Measurements from ENCODE around the gene ATP1A4.

ATP1A4 gene

GRCh38 chr1:160159846-160160245, 8.4 kb downstream of the ATP1A4 start:
- no peaks in the 10 kb centered on the region for H3K4me1 ChIP-seq (ENCODE audit: control insufficient read depth in 1 of 2, insufficient read depth in 2 of 2, low read length in 2 of 2)
- H3K9ac ChIP-seq (ENCODE audit: low read depth in 1 of 2, low read length in 2 of 2), result no peak overlapping the region
- H3K27ac ChIP-seq (ENCODE audit: low read depth, low read length), result no peak overlapping the region
- H3K9me3 ChIP-seq (ENCODE audit: control insufficient read depth in 1 of 2, low read length in 2 of 2), result no peaks in the 10 kb centered on the region
- H3K4me3 ChIP-seq (ENCODE audit: low read depth in 1 of 2, low read length in 2 of 2), result no peak overlapping the region
- H3K27me3 ChIP-seq (ENCODE audit: control insufficient read depth in 1 of 2, insufficient read depth in 2 of 2, low read length in 2 of 2), result no peaks in the 10 kb centered on the region
- H3K36me3 ChIP-seq (ENCODE audit: control insufficient read depth in 1 of 2, insufficient read depth in 2 of 2, low read length in 2 of 2), result no peaks in the 10 kb centered on the region

GRCh38 chr1:160161965-160162705, 10.7 kb downstream of the ATP1A4 start:
- Histone ChIP-seq H3K4me3 (ENCODE audit: low read depth in 1 of 2, low read length in 2 of 2) (no peak overlapping the region), H3K27me3 (ENCODE audit: control insufficient read depth in 1 of 2, insufficient read depth in 2 of 2, low read length in 2 of 2) (peaks cover 0 to 5% of the 10 kb centered on the region in 2 donors), H3K4me1 (ENCODE audit: control insufficient read depth in 1 of 2, insufficient read depth in 2 of 2, low read length in 2 of 2) (no peaks in the 10 kb centered on the region), H3K27ac (ENCODE audit: low read depth, low read length) (no peak overlapping the region), H3K9ac (ENCODE audit: low read depth in 1 of 2, low read length in 2 of 2) (no peak overlapping the region), H3K9me3 (ENCODE audit: control insufficient read depth in 1 of 2, low read length in 2 of 2) (no peaks in the 10 kb centered on the region), H3K36me3 (ENCODE audit: control insufficient read depth in 1 of 2, insufficient read depth in 2 of 2, low read length in 2 of 2) (no peaks in the 10 kb centered on the region)

- no peak overlapping the region for H3K27ac ChIP-seq (ENCODE audit: low read depth, low read length)
- no peaks in the 10 kb centered on the region for H3K4me1 ChIP-seq (ENCODE audit: control insufficient read depth in 1 of 2, insufficient read depth in 2 of 2, low read length in 2 of 2)
- no peaks in the 10 kb centered on the region for H3K9me3 ChIP-seq (ENCODE audit: control insufficient read depth in 1 of 2, low read length in 2 of 2)
- peaks cover 0 to 5% of the 10 kb centered on the region in 2 donors for H3K27me3 ChIP-seq (ENCODE audit: control insufficient read depth in 1 of 2, insufficient read depth in 2 of 2, low read length in 2 of 2)
- H3K9ac ChIP-seq (ENCODE audit: low read depth in 1 of 2, low read length in 2 of 2), result no peak overlapping the region
- no peak overlapping the region for H3K4me3 ChIP-seq (ENCODE audit: low read depth in 1 of 2, low read length in 2 of 2)
- H3K36me3 ChIP-seq (ENCODE audit: control insufficient read depth in 1 of 2, insufficient read depth in 2 of 2, low read length in 2 of 2), result no peaks in the 10 kb centered on the region
Observed at GRCh38 chr1:160162931-160163330, 11.5 kb downstream of the ATP1A4 start.

GRCh38 chr1:160163615-160164014, 12.2 kb downstream of the ATP1A4 start:
- no peak overlapping the region for H3K9ac ChIP-seq (ENCODE audit: low read depth in 1 of 2, low read length in 2 of 2)
- no peak overlapping the region for H3K4me3 ChIP-seq (ENCODE audit: low read depth in 1 of 2, low read length in 2 of 2)
- no peaks in the 10 kb centered on the region for H3K4me1 ChIP-seq (ENCODE audit: control insufficient read depth in 1 of 2, insufficient read depth in 2 of 2, low read length in 2 of 2)
- H3K9me3 ChIP-seq (ENCODE audit: control insufficient read depth in 1 of 2, low read length in 2 of 2), result no peaks in the 10 kb centered on the region
- no peaks in the 10 kb centered on the region for H3K36me3 ChIP-seq (ENCODE audit: control insufficient read depth in 1 of 2, insufficient read depth in 2 of 2, low read length in 2 of 2)
- H3K27me3 ChIP-seq (ENCODE audit: control insufficient read depth in 1 of 2, insufficient read depth in 2 of 2, low read length in 2 of 2), result peaks cover 0 to 5% of the 10 kb centered on the region in 2 donors
- no peak overlapping the region for H3K27ac ChIP-seq (ENCODE audit: low read depth, low read length)

GRCh38 chr1:160164121-160164520, 12.7 kb downstream of the ATP1A4 start:
- Histone ChIP-seq H3K9ac (ENCODE audit: low read depth in 1 of 2, low read length in 2 of 2) (no peak overlapping the region), H3K27me3 (ENCODE audit: control insufficient read depth in 1 of 2, insufficient read depth in 2 of 2, low read length in 2 of 2) (peaks cover 0 to 5% of the 10 kb centered on the region in 2 donors), H3K4me3 (ENCODE audit: low read depth in 1 of 2, low read length in 2 of 2) (no peak overlapping the region), H3K4me1 (ENCODE audit: control insufficient read depth in 1 of 2, insufficient read depth in 2 of 2, low read length in 2 of 2) (no peaks in the 10 kb centered on the region), H3K36me3 (ENCODE audit: control insufficient read depth in 1 of 2, insufficient read depth in 2 of 2, low read length in 2 of 2) (no peaks in the 10 kb centered on the region), H3K27ac (ENCODE audit: low read depth, low read length) (no peak overlapping the region), H3K9me3 (ENCODE audit: control insufficient read depth in 1 of 2, low read length in 2 of 2) (no peaks in the 10 kb centered on the region)

- H3K27me3 ChIP-seq (ENCODE audit: control insufficient read depth in 1 of 2, insufficient read depth in 2 of 2, low read length in 2 of 2), result peaks cover 0 to 5% of the 10 kb centered on the region in 2 donors
- no peak overlapping the region for H3K4me3 ChIP-seq (ENCODE audit: low read depth in 1 of 2, low read length in 2 of 2)
- no peak overlapping the region for H3K9ac ChIP-seq (ENCODE audit: low read depth in 1 of 2, low read length in 2 of 2)
- H3K4me1 ChIP-seq (ENCODE audit: control insufficient read depth in 1 of 2, insufficient read depth in 2 of 2, low read length in 2 of 2), result no peaks in the 10 kb centered on the region
- no peaks in the 10 kb centered on the region for H3K9me3 ChIP-seq (ENCODE audit: control insufficient read depth in 1 of 2, low read length in 2 of 2)
- H3K27ac ChIP-seq (ENCODE audit: low read depth, low read length), result no peak overlapping the region
- H3K36me3 ChIP-seq (ENCODE audit: control insufficient read depth in 1 of 2, insufficient read depth in 2 of 2, low read length in 2 of 2), result no peaks in the 10 kb centered on the region
Observed at GRCh38 chr1:160166166-160166868, 14.9 kb downstream of the ATP1A4 start.

- Histone ChIP-seq H3K9ac (ENCODE audit: low read depth in 1 of 2, low read length in 2 of 2) (no peak overlapping the region), H3K9me3 (ENCODE audit: control insufficient read depth in 1 of 2, low read length in 2 of 2) (no peaks in the 10 kb centered on the region), H3K27me3 (ENCODE audit: control insufficient read depth in 1 of 2, insufficient read depth in 2 of 2, low read length in 2 of 2) (peaks cover 0 to 5% of the 10 kb centered on the region in 2 donors), H3K27ac (ENCODE audit: low read depth, low read length) (no peak overlapping the region), H3K36me3 (ENCODE audit: control insufficient read depth in 1 of 2, insufficient read depth in 2 of 2, low read length in 2 of 2) (no peaks in the 10 kb centered on the region), H3K4me1 (ENCODE audit: control insufficient read depth in 1 of 2, insufficient read depth in 2 of 2, low read length in 2 of 2) (no peaks in the 10 kb centered on the region), H3K4me3 (ENCODE audit: low read depth in 1 of 2, low read length in 2 of 2) (no peak overlapping the region)
Observed at GRCh38 chr1:160167056-160167455, 15.7 kb downstream of the ATP1A4 start.

GRCh38 chr1:160167580-160167979, 16.2 kb downstream of the ATP1A4 start:
- Histone ChIP-seq H3K36me3 (ENCODE audit: control insufficient read depth in 1 of 2, insufficient read depth in 2 of 2, low read length in 2 of 2) (no peaks in the 10 kb centered on the region), H3K9me3 (ENCODE audit: control insufficient read depth in 1 of 2, low read length in 2 of 2) (no peaks in the 10 kb centered on the region), H3K4me3 (ENCODE audit: low read depth in 1 of 2, low read length in 2 of 2) (no peak overlapping the region), H3K4me1 (ENCODE audit: control insufficient read depth in 1 of 2, insufficient read depth in 2 of 2, low read length in 2 of 2) (no peaks in the 10 kb centered on the region), H3K27ac (ENCODE audit: low read depth, low read length) (no peak overlapping the region), H3K27me3 (ENCODE audit: control insufficient read depth in 1 of 2, insufficient read depth in 2 of 2, low read length in 2 of 2) (peaks cover 0 to 5% of the 10 kb centered on the region in 2 donors), H3K9ac (ENCODE audit: low read depth in 1 of 2, low read length in 2 of 2) (no peak overlapping the region)

GRCh38 chr1:160168016-160168415, 16.6 kb downstream of the ATP1A4 start:
- Histone ChIP-seq H3K36me3 (ENCODE audit: control insufficient read depth in 1 of 2, insufficient read depth in 2 of 2, low read length in 2 of 2) (no peaks in the 10 kb centered on the region), H3K4me1 (ENCODE audit: control insufficient read depth in 1 of 2, insufficient read depth in 2 of 2, low read length in 2 of 2) (no peaks in the 10 kb centered on the region), H3K27me3 (ENCODE audit: control insufficient read depth in 1 of 2, insufficient read depth in 2 of 2, low read length in 2 of 2) (peaks cover 0 to 5% of the 10 kb centered on the region in 2 donors), H3K9me3 (ENCODE audit: control insufficient read depth in 1 of 2, low read length in 2 of 2) (no peaks in the 10 kb centered on the region), H3K9ac (ENCODE audit: low read depth in 1 of 2, low read length in 2 of 2) (no peak overlapping the region), H3K4me3 (ENCODE audit: low read depth in 1 of 2, low read length in 2 of 2) (no peak overlapping the region), H3K27ac (ENCODE audit: low read depth, low read length) (no peak overlapping the region)

- Histone ChIP-seq H3K27ac (ENCODE audit: low read depth, low read length) (no peak overlapping the region), H3K4me3 (ENCODE audit: low read depth in 1 of 2, low read length in 2 of 2) (no peak overlapping the region), H3K9ac (ENCODE audit: low read depth in 1 of 2, low read length in 2 of 2) (no peak overlapping the region), H3K36me3 (ENCODE audit: control insufficient read depth in 1 of 2, insufficient read depth in 2 of 2, low read length in 2 of 2) (no peaks in the 10 kb centered on the region), H3K4me1 (ENCODE audit: control insufficient read depth in 1 of 2, insufficient read depth in 2 of 2, low read length in 2 of 2) (no peaks in the 10 kb centered on the region), H3K27me3 (ENCODE audit: control insufficient read depth in 1 of 2, insufficient read depth in 2 of 2, low read length in 2 of 2) (peaks cover 0 to 5% of the 10 kb centered on the region in 2 donors), H3K9me3 (ENCODE audit: control insufficient read depth in 1 of 2, low read length in 2 of 2) (no peaks in the 10 kb centered on the region)
Observed at GRCh38 chr1:160168609-160169369, 17.4 kb downstream of the ATP1A4 start.

All from duodenal mucosa (tissue), 2 donors.